ENCODE data around the gene ADAM19.

The ADAM19 gene

DNA sequence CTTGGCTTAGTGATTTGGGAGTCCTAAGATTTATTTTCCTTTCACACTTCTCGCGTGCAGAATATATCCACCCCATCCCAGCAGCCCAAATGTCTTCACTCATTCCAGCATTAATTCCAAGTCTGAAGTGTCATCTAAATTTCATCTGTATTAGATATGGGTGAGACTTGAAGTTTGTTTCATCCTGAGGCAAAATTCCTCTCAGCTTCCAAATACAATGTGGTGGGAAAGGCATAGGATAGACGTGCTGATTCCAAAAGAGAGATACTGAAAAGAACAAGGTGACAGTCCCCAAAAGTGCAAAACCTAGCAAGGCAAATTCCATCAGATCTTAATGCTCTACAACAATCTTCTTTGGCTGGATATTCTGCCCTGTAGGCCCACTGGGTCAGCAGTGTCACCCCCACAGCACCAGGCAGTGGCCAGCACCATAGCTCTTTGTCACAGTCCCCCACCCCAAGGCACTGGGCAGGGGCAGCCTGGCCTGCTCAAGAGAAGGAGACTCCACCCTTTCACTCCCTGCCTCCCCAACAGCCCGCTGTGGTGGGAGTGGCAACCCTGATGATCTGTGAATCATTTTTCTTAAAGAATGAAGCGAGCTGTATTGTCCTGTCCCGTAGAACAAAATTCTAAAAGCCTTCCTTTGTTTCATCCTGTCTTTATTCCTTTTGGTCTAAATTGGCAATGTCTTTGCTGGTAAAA, 2.7 kb upstream of the ADAM19 start:
- no peak for DNase-seq (ENCODE audit: extremely low spot score)
- TF ChIP-seq ZNF384 (IDR thresholded peaks at IDR 0.05): no peak
- no peak for TF ChIP-seq SP1 (IDR thresholded peaks at IDR 0.05)
- TF ChIP-seq L3MBTL2 (conservative IDR thresholded peaks at IDR 0.05): no peak
- no peak for TF ChIP-seq ARNT (IDR thresholded peaks at IDR 0.05)
- no peak for TF ChIP-seq HDGF (IDR thresholded peaks at IDR 0.05; ENCODE audit: borderline replicate concordance)
- no peak for TF ChIP-seq LEF1 (IDR thresholded peaks at IDR 0.05; ENCODE audit: borderline replicate concordance)
- TF ChIP-seq FOXK2 (IDR thresholded peaks at IDR 0.05): no peak
- TF ChIP-seq ELF4 (IDR thresholded peaks at IDR 0.05): no peak
- no peak for TF ChIP-seq FOXA1 (IDR thresholded peaks at IDR 0.05)
- TF ChIP-seq NFRKB (IDR thresholded peaks at IDR 0.05): no peak
- POLR2A ChIA-PET: no interaction called here
- CTCF ChIA-PET: no interaction called here

- ChIA-PET POLR2A (no interaction called here), CTCF (no interaction called here)
- DNase-seq (ENCODE audit: extremely low spot score): no peak
- TF ChIP-seq BHLHE40 (IDR thresholded peaks at IDR 0.05; ENCODE audit: borderline replicate concordance): no peak
- no peak for TF ChIP-seq ELF4 (IDR thresholded peaks at IDR 0.05)
- no peak for TF ChIP-seq L3MBTL2 (conservative IDR thresholded peaks at IDR 0.05)
- TF ChIP-seq LEF1 (IDR thresholded peaks at IDR 0.05; ENCODE audit: borderline replicate concordance): no peak
- TF ChIP-seq HDGF (IDR thresholded peaks at IDR 0.05; ENCODE audit: borderline replicate concordance): no peak
- TF ChIP-seq ARNT (IDR thresholded peaks at IDR 0.05): no peak
These were observed 1.1 kb upstream of the ADAM19 start for GRCh38 chr5:157576678-157577077.

- TF ChIP-seq ARNT (IDR thresholded peaks at IDR 0.05) (no peak), L3MBTL2 (conservative IDR thresholded peaks at IDR 0.05) (0 out of 2 replicates have a peak, but pooled peaks have one; percentile 28)
- ChIA-PET POLR2A (no interaction called here), CTCF (no interaction called here)
- DNase-seq (ENCODE audit: extremely low spot score): peak; percentile 41
These were observed 857 bp downstream of the ADAM19 start for GRCh38 chr5:157574456-157575380.

DNA sequence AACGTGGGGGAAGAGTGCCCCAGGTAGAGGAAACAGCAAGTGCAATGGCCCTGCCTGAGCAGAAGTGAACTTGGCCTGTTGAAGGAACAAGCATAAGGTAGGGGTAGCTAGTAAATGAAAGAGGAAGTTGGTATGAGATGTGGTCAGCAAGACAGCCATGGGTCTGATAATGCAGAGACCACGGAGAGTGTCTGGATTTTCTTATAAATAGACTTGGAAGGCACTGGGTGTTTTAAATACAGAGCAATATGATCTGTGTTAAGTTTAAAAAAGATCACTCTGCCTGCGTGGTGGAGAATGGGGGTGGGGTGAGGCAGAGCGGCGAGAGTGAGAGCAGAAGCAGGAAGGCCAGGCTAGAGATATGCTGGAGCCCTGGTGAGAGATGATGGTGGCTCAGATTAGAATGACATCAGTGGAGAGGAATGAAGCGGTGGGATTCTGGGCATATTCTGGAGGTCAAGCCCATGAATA, 4.2 kb downstream of the ADAM19 start:
- TF ChIP-seq HDGF (IDR thresholded peaks at IDR 0.05; ENCODE audit: borderline replicate concordance): no peak
- TF ChIP-seq NFRKB (IDR thresholded peaks at IDR 0.05): no peak
- no peak for TF ChIP-seq BHLHE40 (IDR thresholded peaks at IDR 0.05; ENCODE audit: borderline replicate concordance)

GRCh38 chr5:157570531-157571200, 4.9 kb downstream of the ADAM19 start:
- POLR2A ChIA-PET: no interaction called here
- no peak for TF ChIP-seq PKNOX1 (IDR thresholded peaks at IDR 0.05)
- no peak for TF ChIP-seq FOXM1 (IDR thresholded peaks at IDR 0.05; ENCODE audit: borderline replicate concordance)
- TF ChIP-seq ZNF384 (IDR thresholded peaks at IDR 0.05): no peak
- TF ChIP-seq SP1 (IDR thresholded peaks at IDR 0.05): no peak
- TF ChIP-seq HDGF (IDR thresholded peaks at IDR 0.05; ENCODE audit: borderline replicate concordance): no peak
- no peak for TF ChIP-seq ELF4 (IDR thresholded peaks at IDR 0.05)
- TF ChIP-seq CTBP1 (IDR thresholded peaks at IDR 0.05; ENCODE audit: borderline replicate concordance): no peak
- TF ChIP-seq LEF1 (IDR thresholded peaks at IDR 0.05; ENCODE audit: borderline replicate concordance): no peak
- no peak for TF ChIP-seq NFRKB (IDR thresholded peaks at IDR 0.05)
- TF ChIP-seq SUZ12 (IDR thresholded peaks at IDR 0.05): no peak
- no peak for TF ChIP-seq BHLHE40 (IDR thresholded peaks at IDR 0.05; ENCODE audit: borderline replicate concordance)
- TF ChIP-seq FOXA1 (IDR thresholded peaks at IDR 0.05): no peak
- TF ChIP-seq L3MBTL2 (conservative IDR thresholded peaks at IDR 0.05): no peak
- no peak for TF ChIP-seq FOXK2 (IDR thresholded peaks at IDR 0.05)

More for the DNA sequence above, 4.2 kb downstream of the ADAM19 start:
- ChIA-PET CTCF (no interaction called here), POLR2A (no interaction called here)
- DNase-seq (ENCODE audit: extremely low spot score): no peak

DNA sequence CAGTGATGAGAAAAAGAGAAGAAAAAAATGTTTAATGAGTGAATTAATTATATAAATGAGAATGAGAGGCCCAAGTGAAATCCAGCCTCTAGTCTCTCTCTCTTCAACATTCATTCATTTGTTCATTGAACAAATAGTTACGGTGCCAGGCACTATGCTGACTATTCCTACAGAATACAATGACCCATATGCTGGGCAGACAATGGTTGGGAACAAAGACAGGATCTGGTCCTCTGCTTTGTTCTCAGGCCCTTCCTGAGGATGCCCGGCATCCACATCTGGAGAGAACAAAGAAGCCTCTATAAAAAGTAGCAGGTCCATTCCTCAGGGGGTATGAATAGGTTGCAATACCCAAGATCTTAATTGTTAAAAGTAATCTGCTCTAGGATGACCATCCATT, 6.9 kb downstream of the ADAM19 start:
- DNase-seq (ENCODE audit: extremely low spot score): no peak
- POLR2A ChIA-PET: no interaction called here
- CTCF ChIA-PET: no interaction called here
- TF ChIP-seq BHLHE40 (IDR thresholded peaks at IDR 0.05; ENCODE audit: borderline replicate concordance): no peak

More at GRCh38 chr5:157570531-157571200, 4.9 kb downstream of the ADAM19 start:
- CTCF ChIA-PET: no interaction called here
- DNase-seq (ENCODE audit: extremely low spot score): no peak

DNA sequence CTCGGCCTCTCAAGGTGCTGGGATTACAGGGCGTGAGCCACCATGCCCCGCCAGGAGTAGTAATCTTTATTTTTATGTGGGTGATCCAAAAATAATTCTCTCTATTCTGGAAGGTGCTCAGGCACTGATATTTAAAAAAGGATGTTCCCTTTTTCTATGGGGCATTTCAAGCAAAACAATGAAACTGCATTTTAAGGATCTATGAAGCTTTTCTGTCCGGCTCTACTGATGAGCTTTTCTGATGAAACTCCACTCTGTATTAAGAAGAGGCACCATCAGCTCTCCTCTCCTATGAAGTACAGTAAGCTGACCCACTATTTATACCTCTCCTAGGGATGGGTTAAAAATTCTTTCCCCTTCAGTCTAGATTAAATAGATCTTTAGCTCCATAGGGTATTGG, 7.4 kb downstream of the ADAM19 start:
- TF ChIP-seq BHLHE40 (IDR thresholded peaks at IDR 0.05; ENCODE audit: borderline replicate concordance): no peak
- CTCF ChIA-PET: no interaction called here
- POLR2A ChIA-PET: no interaction called here

More for the DNA sequence above, 7.4 kb downstream of the ADAM19 start:
- DNase-seq (ENCODE audit: extremely low spot score): no peak
